Fibroblast of lung (primary cell): ENCODE results near the gene SH3TC1. TPM values are rescaled to one million over a fixed set of nuclear protein-coding genes. Genes with fewer than 3 reads are reported as not detected.

Experiments used
- DNase-seq, 2 donors: peaks; one replicate each; pipeline versions ENCODE4 v3.0.0 to v3.0.0-alpha.2; 2010; ENCODE audit warnings: low read depth in 2 of 2
- H2AFZ ChIP-seq: 2 replicates; pipeline ENCODE4 v1.5.1; 2012; ENCODE audit warnings: low read length, control low read depth, inconsistent platforms
- H3K27ac ChIP-seq: 2 replicates; pipeline ENCODE4 v1.5.1; 2011; ENCODE audit warnings: low read length, control low read depth; ENCODE audit not compliant: insufficient read depth
- H3K27me3 ChIP-seq: 2 replicates; pipeline ENCODE4 v1.5.1; 2011; ENCODE audit warnings: mild to moderate bottlenecking, low read length; ENCODE audit not compliant: control insufficient read depth, insufficient read depth
- H3K36me3 ChIP-seq: 2 replicates; pipeline ENCODE4 v1.5.1; 2011; ENCODE audit warnings: low read length; ENCODE audit not compliant: control insufficient read depth, insufficient read depth
- H3K4me1 ChIP-seq: 2 replicates; pipeline ENCODE4 v1.5.1; 2011; ENCODE audit warnings: low read length; ENCODE audit not compliant: control insufficient read depth, insufficient read depth; ENCODE audit errors: extremely low read depth
- H3K4me2 ChIP-seq: 2 replicates; pipeline ENCODE4 v1.5.1; 2011; ENCODE audit warnings: low read length, control low read depth; ENCODE audit not compliant: insufficient read depth; ENCODE audit errors: extremely low read depth
- H3K4me3 ChIP-seq, 4 experiments: fragments of 200-600 bp in 1 of 4; sonication (generic) in 1 of 4; replicated peaks in 1 of 4; 2 replicates each; pipeline ENCODE4 v1.5.1; 2011 to 2016; ENCODE audit warnings: low read length in 4 of 4, low read depth in 3 of 4, mild to moderate bottlenecking in 3 of 4, control low read depth in 2 of 4, inconsistent platforms in 1 of 4, mixed read lengths in 1 of 4; ENCODE audit not compliant: insufficient read depth in 1 of 4; ENCODE audit errors: control extremely low read depth in 1 of 4
- H3K79me2 ChIP-seq: 2 replicates; pipeline ENCODE4 v1.5.1; 2012; ENCODE audit warnings: mild to moderate bottlenecking, low read length, inconsistent platforms; ENCODE audit not compliant: control insufficient read depth, insufficient read depth
- H3K9ac ChIP-seq: 2 replicates; pipeline ENCODE4 v1.5.1; 2011; ENCODE audit warnings: mild to moderate bottlenecking, low read length, control low read depth; ENCODE audit not compliant: insufficient read depth
- H3K9me3 ChIP-seq: 2 replicates; pipeline ENCODE4 v1.5.1; 2012; ENCODE audit warnings: low read depth, low read length; ENCODE audit not compliant: control insufficient read depth, insufficient read depth
- H4K20me1 ChIP-seq: 2 replicates; pipeline ENCODE4 v1.5.1; 2011; ENCODE audit warnings: low read length; ENCODE audit not compliant: control insufficient read depth, insufficient read depth; ENCODE audit errors: extremely low read depth
- EZH2 ChIP-seq: IDR thresholded peaks from 2 replicates; pipeline ENCODE4 v1.5.1; 2012; ENCODE audit warnings: low read length, control low read depth, mild to moderate bottlenecking; ENCODE audit errors: missing control alignments
- polyA plus RNA-seq, 2 donors: library from polyadenylated mRNA; depleted of rRNA in 1 of 2; stranded (reverse) in 1 of 2; unstranded in 1 of 2; fragments of >200 nt; gene quantifications; 2 replicates each; pipeline ENCODE4 v1.2.1, GENCODE V29; 2011 to 2012; ENCODE audit warnings: missing spikeins in 1 of 2
- total RNA-seq: library from RNA; depleted of rRNA; stranded (reverse); fragments of >200 nt; gene quantifications from 2 replicates; pipeline ENCODE4 v1.2.1, GENCODE V29; 2014
- TF ChIP-seq, protein P1 (sequence below), 2 donors: IDR thresholded peaks in 1 of 2; conservative IDR thresholded peaks in 1 of 2; 1 replicate in 1 of 2; 2 replicates in 1 of 2; pipeline ENCODE4 v1.5.1; 2011 to 2012; ENCODE audit warnings: low read length in 2 of 2, control low read depth in 1 of 2, inconsistent platforms in 1 of 2, low read depth in 1 of 2, mild to moderate bottlenecking in 1 of 2

Gene SH3TC1
- total and polyA plus RNA-seq, 2 donors (not counting 1 experiment from before 2014, with no cell fraction given) = 3.3 to 11.6 TPM

DNA sequence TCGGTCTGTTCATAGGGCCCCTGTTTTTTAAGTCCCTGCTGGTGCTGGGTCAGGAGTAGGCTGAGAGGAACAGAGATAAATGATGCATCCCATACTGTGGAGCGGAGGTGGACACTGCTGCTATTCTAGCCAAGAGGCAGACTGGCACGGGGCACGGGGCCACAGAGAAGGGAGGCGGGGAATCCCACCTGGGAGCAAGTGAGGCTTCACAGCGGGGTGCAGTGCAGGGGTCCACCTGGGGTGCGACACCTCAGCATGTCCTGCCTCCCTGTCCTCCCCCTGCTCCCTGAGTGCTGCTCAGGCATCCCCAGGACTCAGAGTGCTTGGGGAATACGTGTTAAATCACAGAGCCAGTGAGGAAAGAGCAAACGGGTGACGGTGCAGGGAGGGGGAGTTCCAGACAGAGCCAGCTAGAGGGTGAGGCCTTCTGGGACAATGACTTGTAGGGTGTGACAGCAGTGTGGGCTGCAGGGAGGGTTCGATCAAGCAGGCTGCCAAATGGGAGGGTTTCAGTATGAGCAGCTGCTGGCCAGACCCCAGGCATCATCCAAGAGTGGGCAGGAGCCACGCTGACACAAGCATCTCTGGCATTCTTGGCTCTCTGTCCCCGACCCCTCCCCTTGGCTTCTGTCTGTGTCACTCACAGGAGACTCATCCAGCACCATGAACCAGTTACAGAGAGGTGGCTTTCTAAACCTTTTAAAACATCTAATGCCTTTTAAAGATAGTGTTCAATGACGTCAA lies 56.8 kb downstream of the SH3TC1 start:
- Histone ChIP-seq H3K9ac (no peak overlapping the region), H3K4me2 (no peak overlapping the region), H3K4me1 (peaks cover under 1% of the 10 kb centered on the region), H3K4me3 (no peak overlapping the region), H2AFZ (no peak overlapping the region), H4K20me1 (no peaks in the 10 kb centered on the region), H3K36me3 (no peaks in the 10 kb centered on the region), H3K27ac (no peak overlapping the region), H3K79me2 (no peaks in the 10 kb centered on the region), H3K27me3 (peaks cover 2% of the 10 kb centered on the region), H3K9me3 (no peaks in the 10 kb centered on the region)
- TF ChIP-seq, protein P1, sequence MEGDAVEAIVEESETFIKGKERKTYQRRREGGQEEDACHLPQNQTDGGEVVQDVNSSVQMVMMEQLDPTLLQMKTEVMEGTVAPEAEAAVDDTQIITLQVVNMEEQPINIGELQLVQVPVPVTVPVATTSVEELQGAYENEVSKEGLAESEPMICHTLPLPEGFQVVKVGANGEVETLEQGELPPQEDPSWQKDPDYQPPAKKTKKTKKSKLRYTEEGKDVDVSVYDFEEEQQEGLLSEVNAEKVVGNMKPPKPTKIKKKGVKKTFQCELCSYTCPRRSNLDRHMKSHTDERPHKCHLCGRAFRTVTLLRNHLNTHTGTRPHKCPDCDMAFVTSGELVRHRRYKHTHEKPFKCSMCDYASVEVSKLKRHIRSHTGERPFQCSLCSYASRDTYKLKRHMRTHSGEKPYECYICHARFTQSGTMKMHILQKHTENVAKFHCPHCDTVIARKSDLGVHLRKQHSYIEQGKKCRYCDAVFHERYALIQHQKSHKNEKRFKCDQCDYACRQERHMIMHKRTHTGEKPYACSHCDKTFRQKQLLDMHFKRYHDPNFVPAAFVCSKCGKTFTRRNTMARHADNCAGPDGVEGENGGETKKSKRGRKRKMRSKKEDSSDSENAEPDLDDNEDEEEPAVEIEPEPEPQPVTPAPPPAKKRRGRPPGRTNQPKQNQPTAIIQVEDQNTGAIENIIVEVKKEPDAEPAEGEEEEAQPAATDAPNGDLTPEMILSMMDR (conservative IDR thresholded peaks at IDR 0.05 in 1 of 2, IDR thresholded peaks at IDR 0.05 in 1 of 2; ENCODE audit: low read depth in 1 of 2, low read length in 2 of 2) = no peak
- TF ChIP-seq EZH2 = no peak
- peak; percentile 14 to 49 for DNase-seq

DNA sequence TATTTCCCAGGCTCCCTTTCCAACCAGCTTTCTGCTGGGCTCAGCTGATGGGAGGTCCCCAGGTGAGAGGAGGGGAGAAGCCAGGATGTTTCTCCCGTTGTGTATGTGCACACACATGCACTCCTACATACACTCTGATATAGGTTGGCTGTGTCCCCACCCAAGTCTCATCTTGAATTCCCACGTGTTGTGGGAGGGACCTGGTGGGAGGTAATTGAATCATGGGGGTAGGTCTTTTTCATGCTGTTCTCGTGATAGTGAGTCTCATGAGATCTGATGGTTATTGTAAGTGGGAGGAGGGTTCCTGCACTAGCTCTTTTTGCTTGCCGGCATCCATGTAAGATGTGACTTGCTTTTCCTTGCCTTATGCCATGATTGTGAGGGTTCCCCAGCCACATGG lies 58.8 kb downstream of the SH3TC1 start:
- TF ChIP-seq, protein P1 (conservative IDR thresholded peaks at IDR 0.05 in 1 of 2, IDR thresholded peaks at IDR 0.05 in 1 of 2; ENCODE audit: low read depth in 1 of 2, low read length in 2 of 2) = no peak
- TF ChIP-seq EZH2 = no peak
- Histone ChIP-seq H3K9me3 (no peaks in the 10 kb centered on the region), H3K27me3 (peaks cover 2% of the 10 kb centered on the region), H3K36me3 (no peaks in the 10 kb centered on the region), H3K4me3 (no peak overlapping the region), H3K9ac (no peak overlapping the region), H3K27ac (no peak overlapping the region), H3K79me2 (no peaks in the 10 kb centered on the region), H4K20me1 (no peaks in the 10 kb centered on the region), H2AFZ (no peak overlapping the region), H3K4me2 (no peak overlapping the region), H3K4me1 (peaks cover 4% of the 10 kb centered on the region)
- no peak for DNase-seq

- no peak overlapping the region for H3K4me3 ChIP-seq
- H3K4me2 ChIP-seq = no peak overlapping the region
- no peak overlapping the region for H3K27ac ChIP-seq
- no peaks in the 10 kb centered on the region for H3K36me3 ChIP-seq
- no peak for DNase-seq
- no peaks in the 10 kb centered on the region for H3K9me3 ChIP-seq
- TF ChIP-seq, protein P1 (conservative IDR thresholded peaks at IDR 0.05 in 1 of 2, IDR thresholded peaks at IDR 0.05 in 1 of 2; ENCODE audit: low read depth in 1 of 2, low read length in 2 of 2) = no peak
- TF ChIP-seq EZH2 = no peak
- no peaks in the 10 kb centered on the region for H3K79me2 ChIP-seq
- no peaks in the 10 kb centered on the region for H4K20me1 ChIP-seq
- peaks cover 2% of the 10 kb centered on the region for H3K27me3 ChIP-seq
- no peak overlapping the region for H2AFZ ChIP-seq
- no peak overlapping the region for H3K9ac ChIP-seq
- H3K4me1 ChIP-seq = peaks cover 4% of the 10 kb centered on the region
Observed at GRCh38 chr4:8258552-8259212, 59.6 kb downstream of the SH3TC1 start.
